Peyer's patch (tissue), 4 donors: ENCODE results near the gene AMY1B. TPM values are rescaled to one million over a fixed set of nuclear protein-coding genes. Genes with fewer than 3 reads are reported as not detected.
"Not testable (repeated sequence)": the region's sequence is repeated elsewhere in the genome, so short reads cannot be mapped to it uniquely, and the experiment has no call there.

ENCODE experiments used
- DNase-seq, 3 donors: peaks; one replicate each; pipeline ENCODE4 v3.0.0-alpha.2; 2017 to 2019
- H3K27ac ChIP-seq, 4 donors: fragments of 200-600 bp; sonication (generic); one replicate each; pipeline ENCODE4 v1.5.1; 2016 to 2019
- H3K27me3 ChIP-seq, 2 donors: fragments of 200-600 bp; sonication (generic); one replicate each; pipeline ENCODE4 v1.5.1; 2019
- H3K36me3 ChIP-seq, 3 donors: fragments of 200-600 bp; sonication (generic); one replicate each; pipeline ENCODE4 v1.5.1; 2016 to 2019
- H3K4me1 ChIP-seq, 4 donors: fragments of 200-600 bp; sonication (generic); one replicate each; pipeline ENCODE4 v1.5.1; 2016 to 2019
- H3K4me3 ChIP-seq, 4 donors: fragments of 200-600 bp; sonication (generic); 1 replicate in 3 of 4; 2 replicates in 1 of 4; pipeline ENCODE4 v1.5.1; 2016 to 2019; ENCODE audit warnings: mild to moderate bottlenecking in 1 of 4
- H3K9me3 ChIP-seq, 4 donors: fragments of 200-600 bp; sonication (generic); one replicate each; pipeline ENCODE4 v1.5.1; 2016 to 2019; ENCODE audit warnings: mild to moderate bottlenecking in 1 of 4
- total RNA-seq, 4 donors: library from RNA; depleted of rRNA; stranded (reverse); fragments of >200 nt; gene quantifications; one replicate each; pipeline ENCODE4 v1.1.0, GENCODE V29; 2016

Gene AMY1B
- not detected for total RNA-seq

- not testable (repeated sequence) for H3K4me3 ChIP-seq, H3K36me3 ChIP-seq, DNase-seq, H3K9me3 ChIP-seq, H3K4me1 ChIP-seq, H3K27me3 ChIP-seq, H3K27ac ChIP-seq
Observed at GRCh38 chr1:103696110-103696509, at the start of gene AMY1B. AMY1B (minus strand) TSS chr1:103696210; CDS start chr1:103695639, 571 bp downstream.

GRCh38 chr1:103745040-103745439, 49.0 kb upstream of the AMY1B start:
- not testable (repeated sequence) for H3K9me3 ChIP-seq, H3K27me3 ChIP-seq, H3K27ac ChIP-seq, H3K36me3 ChIP-seq, DNase-seq, H3K4me3 ChIP-seq, H3K4me1 ChIP-seq

DNA sequence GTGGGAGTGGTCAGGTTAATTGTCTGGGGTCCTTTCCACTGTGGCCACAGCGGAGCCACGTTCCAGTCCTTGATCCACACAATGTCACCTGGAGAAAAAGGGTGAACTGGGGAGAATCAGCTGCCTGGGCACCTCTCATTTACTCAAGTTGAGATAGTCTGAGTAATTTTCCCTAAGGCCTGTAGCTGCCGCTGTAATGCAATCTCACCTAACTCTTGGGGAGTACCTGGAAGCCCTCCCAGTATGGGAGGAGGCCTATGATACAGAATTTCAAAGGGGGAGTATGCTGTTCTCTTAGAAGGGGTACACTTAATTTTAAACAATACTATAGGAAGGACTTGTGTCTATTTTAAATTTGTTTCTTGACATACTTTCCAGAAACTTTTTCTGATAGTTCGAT, 48.4 kb upstream of the AMY1B start:
- not testable (repeated sequence) for H3K27ac ChIP-seq, H3K36me3 ChIP-seq, H3K4me3 ChIP-seq, H3K9me3 ChIP-seq, DNase-seq, H3K4me1 ChIP-seq, H3K27me3 ChIP-seq

DNA sequence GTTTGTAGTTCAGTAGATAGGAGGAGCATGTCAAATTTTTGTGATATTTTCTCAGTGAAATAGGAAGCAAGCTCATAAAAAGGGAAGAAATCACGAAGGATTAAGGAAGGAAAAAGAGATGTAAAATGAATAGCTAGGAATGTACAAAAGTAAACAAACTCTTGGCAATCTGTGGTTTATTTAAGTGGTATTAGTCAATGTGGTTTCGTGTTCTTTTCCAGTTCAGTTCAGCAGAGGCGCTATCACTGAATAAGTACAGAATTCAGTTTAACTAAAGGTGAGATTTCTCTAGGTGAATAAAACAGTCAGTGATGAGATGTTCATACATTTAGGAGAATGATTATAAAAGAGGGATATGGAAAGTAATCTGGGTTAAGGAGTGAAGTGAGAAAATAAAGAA, 42.0 kb upstream of the AMY1B start:
- H3K9me3 ChIP-seq, H3K27me3 ChIP-seq, H3K4me3 ChIP-seq, H3K4me1 ChIP-seq, H3K36me3 ChIP-seq, DNase-seq, H3K27ac ChIP-seq: not testable (repeated sequence)

GRCh38 chr1:103735334-103735733, 39.3 kb upstream of the AMY1B start:
- H3K4me3 ChIP-seq, H3K9me3 ChIP-seq, H3K27me3 ChIP-seq, H3K4me1 ChIP-seq, H3K27ac ChIP-seq, DNase-seq, H3K36me3 ChIP-seq: not testable (repeated sequence)

DNA sequence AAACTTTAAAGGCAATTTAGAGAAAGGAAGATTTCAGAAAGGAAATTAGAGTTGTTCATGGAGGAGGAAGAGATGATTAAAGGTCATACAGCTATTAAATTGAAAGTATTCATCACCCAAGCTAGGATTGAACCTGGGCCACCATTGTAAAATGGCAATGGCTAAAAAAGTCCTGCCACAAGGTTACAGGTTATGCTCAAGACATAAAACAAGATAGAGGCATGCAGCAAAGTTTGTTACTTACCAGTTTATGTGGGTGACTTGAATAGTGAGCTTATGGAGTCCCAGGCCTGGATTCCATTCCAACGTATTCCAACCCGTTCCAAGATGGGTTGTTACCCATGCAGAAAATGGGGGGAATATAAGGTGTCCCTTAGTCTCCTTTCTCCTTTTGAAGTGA, 25.5 kb upstream of the AMY1B start:
- DNase-seq, H3K27ac ChIP-seq, H3K36me3 ChIP-seq: not testable (repeated sequence)

DNA sequence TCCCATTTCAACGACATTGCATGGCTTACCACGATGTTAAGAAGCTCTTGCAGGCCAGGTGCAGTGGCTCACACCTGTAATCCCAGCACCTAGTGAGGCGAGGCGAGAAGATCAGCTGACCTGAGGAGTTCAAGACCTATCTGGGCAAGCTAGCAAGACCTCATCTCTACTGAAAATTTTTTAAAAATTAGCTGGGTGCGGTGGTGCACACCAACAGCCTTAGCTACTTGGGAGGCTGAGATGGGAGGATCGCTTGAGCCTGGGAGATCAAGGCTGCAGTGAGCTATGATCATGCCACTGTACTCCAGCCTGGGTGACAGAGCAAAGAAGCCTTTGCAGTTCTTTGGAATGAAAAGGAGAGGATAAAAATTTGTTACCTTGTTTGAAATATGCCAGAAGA, 21.4 kb upstream of the AMY1B start:
- not testable (repeated sequence) for H3K4me3 ChIP-seq, H3K27ac ChIP-seq, DNase-seq, H3K9me3 ChIP-seq, H3K4me1 ChIP-seq, H3K36me3 ChIP-seq, H3K27me3 ChIP-seq

More for the DNA sequence above, 25.5 kb upstream of the AMY1B start:
- H3K4me1 ChIP-seq, H3K4me3 ChIP-seq, H3K9me3 ChIP-seq, H3K27me3 ChIP-seq: not testable (repeated sequence)

- H3K4me1 ChIP-seq, H3K36me3 ChIP-seq, DNase-seq, H3K9me3 ChIP-seq, H3K4me3 ChIP-seq, H3K27ac ChIP-seq, H3K27me3 ChIP-seq: not testable (repeated sequence)
Observed at GRCh38 chr1:103710381-103710780, 14.4 kb upstream of the AMY1B start.

GRCh38 chr1:103707670-103708069, 11.7 kb upstream of the AMY1B start:
- not testable (repeated sequence) for DNase-seq, H3K27me3 ChIP-seq, H3K4me3 ChIP-seq, H3K27ac ChIP-seq, H3K36me3 ChIP-seq, H3K9me3 ChIP-seq, H3K4me1 ChIP-seq

GRCh38 chr1:103701256-103701655, 5.2 kb upstream of the AMY1B start:
- DNase-seq, H3K9me3 ChIP-seq, H3K4me1 ChIP-seq, H3K27me3 ChIP-seq, H3K36me3 ChIP-seq, H3K27ac ChIP-seq, H3K4me3 ChIP-seq: not testable (repeated sequence)

DNA sequence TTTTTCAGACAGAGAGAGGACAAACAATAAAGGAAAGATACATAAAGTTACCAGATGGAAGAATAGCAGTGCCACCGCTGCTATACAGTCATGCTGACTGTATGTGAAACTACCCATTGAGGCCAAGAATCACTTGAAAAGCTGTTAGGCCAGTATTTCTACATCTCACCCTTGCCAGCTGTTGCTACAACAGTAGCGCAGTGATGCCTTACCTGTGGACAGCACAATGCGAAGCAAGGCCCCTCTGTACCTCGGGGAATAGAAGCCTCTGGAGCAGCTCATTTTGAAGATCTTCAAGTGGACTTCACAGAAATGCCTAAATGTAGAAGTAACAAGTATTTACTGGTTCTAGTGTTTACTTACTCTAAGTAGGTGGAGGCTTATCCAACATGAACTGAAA, 4.7 kb upstream of the AMY1B start:
- H3K4me1 ChIP-seq, H3K9me3 ChIP-seq, H3K27me3 ChIP-seq, DNase-seq, H3K4me3 ChIP-seq, H3K27ac ChIP-seq, H3K36me3 ChIP-seq: not testable (repeated sequence)

DNA sequence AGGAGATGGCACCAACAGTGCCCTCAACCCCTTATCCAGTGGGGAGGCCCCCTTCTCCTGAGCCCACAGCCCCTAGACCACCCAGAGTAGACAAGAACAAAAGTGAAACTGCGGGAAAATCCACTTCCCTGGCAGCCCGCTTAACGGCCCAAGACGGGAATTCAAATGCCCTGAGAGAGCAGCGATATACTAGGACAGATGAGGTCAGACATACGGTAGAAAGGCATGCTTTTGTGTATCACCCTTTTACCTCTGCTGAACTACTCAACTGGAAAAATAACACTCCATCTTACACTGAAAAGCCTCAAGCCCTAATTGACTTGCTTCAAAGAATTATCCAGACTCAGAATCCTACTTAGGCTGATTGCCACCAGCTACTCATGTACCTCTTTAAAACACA, 1.4 kb upstream of the AMY1B start:
- not testable (repeated sequence) for H3K27me3 ChIP-seq, H3K27ac ChIP-seq, H3K4me1 ChIP-seq, H3K36me3 ChIP-seq, H3K9me3 ChIP-seq, DNase-seq, H3K4me3 ChIP-seq

DNA sequence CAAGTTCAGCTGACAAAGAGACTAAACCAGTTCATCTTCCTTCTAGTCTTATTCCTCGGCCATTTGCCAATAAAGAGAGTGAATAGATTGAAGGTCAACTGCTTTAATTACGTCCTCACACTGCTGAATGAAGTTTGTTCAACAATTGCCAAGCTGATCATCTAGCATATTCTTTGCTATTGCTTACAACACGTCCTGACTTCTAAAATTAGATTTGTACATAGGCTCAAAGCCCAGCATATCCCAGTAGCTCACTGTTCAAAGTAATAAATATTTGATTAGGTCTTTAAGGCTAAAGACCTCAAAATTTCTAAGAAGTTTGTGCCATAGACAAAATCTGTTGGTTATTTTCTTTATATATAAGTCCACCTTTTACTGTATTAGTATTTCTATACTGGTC, 19.7 kb downstream of the AMY1B start:
- H3K36me3 ChIP-seq, H3K4me3 ChIP-seq, H3K27ac ChIP-seq, H3K9me3 ChIP-seq, DNase-seq, H3K27me3 ChIP-seq, H3K4me1 ChIP-seq: not testable (repeated sequence)

GRCh38 chr1:103655460-103655859, 40.5 kb downstream of the AMY1B start, which contains the start of gene AMY1A:
AMY1A (plus strand) TSS chr1:103655760; CDS start chr1:103656331, 571 bp downstream.
- not testable (repeated sequence) for H3K9me3 ChIP-seq, H3K27ac ChIP-seq, H3K36me3 ChIP-seq, H3K4me3 ChIP-seq, DNase-seq, H3K4me1 ChIP-seq, H3K27me3 ChIP-seq

- H3K9me3 ChIP-seq, H3K27ac ChIP-seq, H3K36me3 ChIP-seq, DNase-seq, H3K4me1 ChIP-seq, H3K27me3 ChIP-seq, H3K4me3 ChIP-seq: not testable (repeated sequence)
Observed at GRCh38 chr1:103654133-103654532, 41.9 kb downstream of the AMY1B start.

DNA sequence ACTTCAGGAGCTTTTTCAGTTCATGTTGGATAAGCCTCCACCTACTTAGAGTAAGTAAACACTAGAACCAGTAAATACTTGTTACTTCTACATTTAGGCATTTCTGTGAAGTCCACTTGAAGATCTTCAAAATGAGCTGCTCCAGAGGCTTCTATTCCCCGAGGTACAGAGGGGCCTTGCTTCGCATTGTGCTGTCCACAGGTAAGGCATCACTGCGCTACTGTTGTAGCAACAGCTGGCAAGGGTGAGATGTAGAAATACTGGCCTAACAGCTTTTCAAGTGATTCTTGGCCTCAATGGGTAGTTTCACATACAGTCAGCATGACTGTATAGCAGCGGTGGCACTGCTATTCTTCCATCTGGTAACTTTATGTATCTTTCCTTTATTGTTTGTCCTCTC, 45.1 kb downstream of the AMY1B start:
- not testable (repeated sequence) for H3K27me3 ChIP-seq

GRCh38 chr1:103650305-103650704, 45.7 kb downstream of the AMY1B start:
- not testable (repeated sequence) for H3K36me3 ChIP-seq, H3K4me3 ChIP-seq, H3K27ac ChIP-seq, H3K9me3 ChIP-seq, H3K27me3 ChIP-seq, H3K4me1 ChIP-seq, DNase-seq

More for the DNA sequence above, 45.1 kb downstream of the AMY1B start:
- DNase-seq, H3K4me1 ChIP-seq, H3K4me3 ChIP-seq, H3K27ac ChIP-seq, H3K36me3 ChIP-seq, H3K9me3 ChIP-seq: not testable (repeated sequence)
